Karpas-422 (cell line): Measurements from ENCODE around the gene TIMM22. TPM values are rescaled to one million over a fixed set of nuclear protein-coding genes. Genes with fewer than 3 reads are reported as not detected.

Experiments used
- small RNA-seq: library from RNA; depleted of rRNA; stranded (forward); fragments of <200 nt; gene quantifications from one replicate; pipeline ENCODE3, GENCODE V24; 2014
- total RNA-seq: library from RNA; depleted of rRNA; stranded (reverse); fragments of >200 nt; shearing (Covaris generic); gene quantifications from 2 replicates; pipeline ENCODE4 v1.2.3, GENCODE V29; 2014; ENCODE audit warnings: low replicate concordance; rRNA removed

Gene TIMM22
- total RNA-seq, 1 experiment from 2014 or later: 4.7 TPM

Small RNA genes within 50 kb of the gene (small RNA-seq; reads per million reads assigned to genes)
- gene MIR3183: 0.12 reads per million

Other genes with a start within 250 kb of the TIMM22 start
- 20.2 and 31.1 TPM in 2 replicates for gene GEMIN4, start 244.9 kb upstream of the TIMM22 start, total RNA-seq
- 44.0 and 46.2 TPM in 2 replicates for gene GLOD4, start 214.8 kb upstream of the TIMM22 start, total RNA-seq
- gene MRM3, start 214.8 kb upstream of the TIMM22 start, total RNA-seq: 11.9 and 17.5 TPM in 2 replicates
- gene NXN, start 17.4 kb upstream of the TIMM22 start, total RNA-seq: 1.1 TPM in 1 of 2 replicates, not detected in the other
- gene ABR, start 182.9 kb downstream of the TIMM22 start, total RNA-seq: 113 and 165 TPM in 2 replicates